Thyroid gland (tissue), 4 donors: Measurements from ENCODE around the gene FNBP1. TPM values are rescaled to one million over a fixed set of nuclear protein-coding genes. Genes with fewer than 3 reads are reported as not detected.

Source experiments
- DNase-seq, 2 donors: peaks; one replicate each; pipeline ENCODE4 v3.0.0-alpha.2; 2019
- H3K27ac ChIP-seq, 3 donors: fragments of 200-600 bp; sonication (generic); 1 replicate in 2 of 3; 2 replicates in 1 of 3; pipeline ENCODE4 v1.5.1; 2016 to 2019; ENCODE audit warnings: mild to moderate bottlenecking in 1 of 3, moderate library complexity in 1 of 3
- H3K27me3 ChIP-seq: fragments of 200-600 bp; sonication (generic); one replicate; pipeline ENCODE4 v1.5.1; 2019
- H3K36me3 ChIP-seq, 2 donors: fragments of 200-600 bp; sonication (generic); one replicate each; pipeline ENCODE4 v1.5.1; 2016 to 2019
- H3K4me1 ChIP-seq, 2 donors: fragments of 200-600 bp; sonication (generic); one replicate each; pipeline ENCODE4 v1.5.1; 2017 to 2019
- H3K4me3 ChIP-seq, 3 donors: fragments of 200-600 bp; sonication (generic); replicated peaks in 1 of 3; 1 replicate in 2 of 3; 2 replicates in 1 of 3; pipeline ENCODE4 v1.5.1; 2016; ENCODE audit warnings: mild to moderate bottlenecking in 1 of 3
- H3K9me3 ChIP-seq: fragments of 200-600 bp; sonication (generic); one replicate; pipeline ENCODE4 v1.5.1; 2017
- CTCF ChIP-seq, 6 experiments: fragments of 200-600 bp in 3 of 6; fragments of 450-650 bp in 3 of 6; sonication (generic) in 3 of 6; IDR thresholded peaks; one replicate each; pipeline ENCODE4 v1.5.1; 2016 to 2019; ENCODE audit warnings: antibody characterized with exemption in 6 of 6, mild to moderate bottlenecking in 2 of 6, inconsistent platforms in 1 of 6, moderate library complexity in 1 of 6
- POLR2A ChIP-seq, 2 donors: fragments of 450-650 bp; IDR thresholded peaks; one replicate each; pipeline ENCODE4 v1.6.1; 2017; ENCODE audit warnings: antibody characterized with exemption in 2 of 2, mild to moderate bottlenecking in 2 of 2, moderate library complexity in 1 of 2
- WGBS, 2 donors: methylation state at CpG; one replicate each; pipeline ENCODE4 v1.1.5; 2017; 5-methylcytosine and 5-hydroxymethylcytosine counted together
- intact Hi-C: fragments of 100-400 bp; cut with DNase I; formaldehyde crosslinking; loops from one replicate; pipeline ENCODE4 v1.15.1; 2023
- total RNA-seq, 4 donors: library from RNA; depleted of rRNA; stranded (reverse); fragments of >200 nt; gene quantifications; one replicate each; pipeline ENCODE4 v1.2.3, GENCODE V29; 2016

Gene FNBP1
- total RNA-seq, 4 donors from 2014 or later = 55.8 to 78.5 (median 76.0) TPM

DNA sequence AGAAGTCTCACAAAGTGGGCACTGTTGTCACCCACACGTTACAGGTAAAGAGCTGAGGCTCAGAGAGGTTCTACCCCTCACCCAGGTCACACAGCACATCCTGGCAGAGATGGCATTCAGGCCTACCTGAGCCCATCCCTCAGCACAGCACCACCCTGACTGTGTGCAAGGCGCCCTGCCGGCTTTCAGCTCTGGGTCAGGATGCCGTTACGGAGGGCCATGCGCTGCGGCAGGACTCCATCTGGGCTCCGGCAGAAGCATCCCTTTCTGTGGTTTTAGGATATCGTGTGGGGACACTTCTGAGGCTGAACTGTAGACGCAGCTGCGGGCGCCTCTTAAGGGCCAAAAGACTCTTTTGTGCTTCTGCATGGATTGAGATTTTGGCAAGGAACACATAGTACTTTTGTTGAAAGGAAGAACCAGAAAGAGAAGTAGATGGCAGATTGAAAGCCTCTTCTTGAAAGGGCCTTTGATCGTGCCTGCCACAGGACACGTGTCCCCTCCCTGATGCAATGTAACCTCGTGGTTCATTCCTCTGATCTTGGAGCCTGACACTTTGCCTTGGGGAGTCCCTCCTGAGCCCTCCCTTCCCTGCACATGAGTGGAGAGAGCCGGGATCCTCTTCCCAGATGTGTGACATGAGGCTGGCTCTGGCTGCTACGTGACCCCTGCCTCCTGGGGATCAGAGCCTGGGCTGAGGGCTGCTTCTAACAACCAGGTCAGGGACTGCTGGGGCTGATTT is 176.4 kb downstream of the FNBP1 start:
- Histone ChIP-seq H3K9me3 (no peaks in the 10 kb centered on the region), H3K36me3 (peaks cover 21 to 30% of the 10 kb centered on the region in 2 donors), H3K4me3 (no peak overlapping the region), H3K27me3 (no peaks in the 10 kb centered on the region), H3K27ac (no peak overlapping the region), H3K4me1 (no peaks in the 10 kb centered on the region)
- intact Hi-C loops = no loop called here
- 87 to 90% methylated on average over 17 of the region's 17 CpGs for WGBS, 2 donors
- TF ChIP-seq POLR2A (IDR thresholded peaks at IDR 0.05) (no peak), CTCF (IDR thresholded peaks at IDR 0.05) (no peak)
- no peak for DNase-seq

DNA sequence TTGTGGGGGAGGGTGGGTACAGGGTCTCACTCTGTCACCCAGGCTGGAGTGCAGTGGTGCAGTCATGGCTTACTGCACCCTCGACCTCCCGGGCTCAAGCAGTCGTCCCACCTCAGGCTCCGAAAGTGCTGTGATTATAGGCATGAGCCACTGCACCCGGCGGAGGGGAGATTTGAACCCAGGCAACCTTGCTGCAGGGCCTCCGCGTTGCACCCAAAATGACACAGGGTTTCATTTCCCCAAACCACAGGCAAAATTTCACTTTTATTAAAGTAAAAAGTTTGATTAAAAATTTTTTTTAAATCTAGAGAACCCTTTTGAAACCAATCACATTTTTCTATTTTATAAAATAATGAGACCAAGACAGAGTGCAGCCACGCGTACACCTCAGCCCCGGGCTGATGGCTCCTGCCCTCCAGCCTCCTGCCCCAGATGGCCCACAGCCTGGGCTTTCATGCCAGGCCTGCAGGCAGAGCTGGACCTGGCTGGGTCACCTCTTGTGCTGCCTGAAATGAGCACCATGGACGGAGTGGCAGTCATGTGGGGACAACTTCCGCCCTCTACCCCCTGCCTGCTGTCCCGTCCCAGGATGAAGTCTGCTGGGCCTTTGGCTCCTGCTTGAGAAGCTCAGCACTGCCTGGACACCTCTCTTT is 177.2 kb downstream of the FNBP1 start:
- intact Hi-C loops = no loop called here
- Histone ChIP-seq H3K36me3 (peaks cover 29 to 38% of the 10 kb centered on the region in 2 donors), H3K4me1 (no peaks in the 10 kb centered on the region), H3K27ac (no peak overlapping the region), H3K27me3 (no peaks in the 10 kb centered on the region), H3K9me3 (no peaks in the 10 kb centered on the region), H3K4me3 (no peak overlapping the region)
- no peak for DNase-seq
- TF ChIP-seq CTCF (IDR thresholded peaks at IDR 0.05) (no peak), POLR2A (IDR thresholded peaks at IDR 0.05) (no peak)
- WGBS, 2 donors = 79 to 80% methylated on average over 13 to 14 of the region's 14 CpGs

DNA sequence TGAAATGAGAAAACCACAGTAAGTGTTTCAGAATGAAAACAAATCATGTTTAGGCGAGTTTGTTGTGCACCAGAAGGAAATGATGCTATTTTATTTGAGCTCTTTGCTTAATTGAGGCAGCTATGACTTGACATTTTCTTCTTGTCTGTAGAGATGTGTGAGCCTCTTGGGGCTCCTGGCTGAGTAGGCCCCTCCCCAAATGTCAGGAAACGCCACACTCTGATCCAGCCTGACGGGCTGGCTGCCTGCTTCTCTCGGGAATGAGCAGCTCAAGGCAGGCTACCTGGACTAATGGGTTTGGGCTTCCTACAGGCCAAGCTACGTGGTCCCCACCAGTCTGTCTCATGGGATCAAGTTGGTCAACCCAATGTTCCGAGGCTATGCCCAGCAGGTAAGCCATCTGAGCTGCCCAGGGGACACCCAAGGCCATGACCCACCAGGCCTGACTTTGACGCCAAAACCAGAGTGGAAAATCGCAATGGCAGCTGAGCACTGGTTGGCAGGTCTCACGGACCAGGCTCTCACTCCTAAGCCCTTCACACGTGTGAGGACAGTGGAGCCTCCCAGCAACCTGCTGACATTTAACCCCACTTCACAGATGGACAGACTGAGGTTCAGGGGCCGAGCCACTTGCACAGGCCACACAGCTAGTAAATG is 177.9 kb downstream of the FNBP1 start:
- no peaks in the 10 kb centered on the region for H3K4me1 ChIP-seq
- no peaks in the 10 kb centered on the region for H3K9me3 ChIP-seq
- H3K4me3 ChIP-seq = no peak overlapping the region
- no peak for TF ChIP-seq POLR2A (IDR thresholded peaks at IDR 0.05)
- no peak for TF ChIP-seq CTCF (IDR thresholded peaks at IDR 0.05)
- DNase-seq = no peak
- no peak overlapping the region for H3K27ac ChIP-seq
- intact Hi-C loops = no loop called here
- H3K36me3 ChIP-seq = peaks cover 30 to 43% of the 10 kb centered on the region in 2 donors
- 50 to 68% methylated on average over 2 to 11 of the region's 11 CpGs for WGBS, 2 donors
- no peaks in the 10 kb centered on the region for H3K27me3 ChIP-seq

- H3K36me3 ChIP-seq = peaks cover 35 to 43% of the 10 kb centered on the region in 2 donors
- H3K27me3 ChIP-seq = no peaks in the 10 kb centered on the region
- no peak overlapping the region for H3K27ac ChIP-seq
- no peaks in the 10 kb centered on the region for H3K9me3 ChIP-seq
- intact Hi-C loops = no loop called here
- no peaks in the 10 kb centered on the region for H3K4me1 ChIP-seq
- 84 to 87% methylated on average over 14 of the region's 14 CpGs for WGBS, 2 donors
- DNase-seq = no peak
- H3K4me3 ChIP-seq = no peak overlapping the region
- TF ChIP-seq POLR2A (IDR thresholded peaks at IDR 0.05) = no peak
- TF ChIP-seq CTCF (IDR thresholded peaks at IDR 0.05) = no peak
These were observed 179.8 kb downstream of the FNBP1 start for GRCh38 chr9:129863059-129863690.
